Measurements from ENCODE around the gene GSTM1. TPM values are rescaled to one million over a fixed set of nuclear protein-coding genes. Genes with fewer than 3 reads are reported as not detected.
"Not testable (repeated sequence)": the region's sequence is repeated elsewhere in the genome, so short reads cannot be mapped to it uniquely, and the experiment has no call there.

GSTM1 gene
- total and polyA plus RNA-seq, 11 donors = 0.10 to 60.0 (median 26.8) TPM; not detected in 4

- Histone ChIP-seq H3K36me3 (peaks cover 0 to 15% (median 0%) of the 10 kb centered on the region in 9 donors), H3K27me3 (no peaks in the 10 kb centered on the region), H3K4me1 (peaks cover 0 to 12% (median 6%) of the 10 kb centered on the region in 12 donors), H3K27ac (no peak overlapping the region), H3K4me3 (no peak overlapping the region), H3K9me3 (no peaks in the 10 kb centered on the region)
- intact Hi-C loops (cut with DNase I) = loop anchor here in 1 of 10 donors (10.0 kb wide), 1 partner anchor 54 kb away; no protein-coding TSS in a partner anchor
- TF ChIP-seq CTCF (IDR thresholded peaks at IDR 0.05) (no peak), POLR2A (IDR thresholded peaks at IDR 0.05) (no peak)
- WGBS, 4 donors = 90 to 100% (median 94%) methylated on average over 3 to 5 of the region's 5 CpGs
- ATAC-seq (no peak), DNase-seq (no peak)
These were observed 16.6 kb upstream of the GSTM1 start for GRCh38 chr1:109671067-109671466.

GRCh38 chr1:109673861-109674260, 13.8 kb upstream of the GSTM1 start:
- H3K9me3 ChIP-seq, H3K4me3 ChIP-seq, H3K27me3 ChIP-seq, H3K4me1 ChIP-seq, DNase-seq, ATAC-seq, H3K27ac ChIP-seq: not testable (repeated sequence)
- H3K36me3 ChIP-seq = peaks cover 0 to 15% (median 0%) of the 10 kb centered on the region in 9 donors
- intact Hi-C loops (cut with DNase I) = loop anchor here in 1 of 10 donors (10.0 kb wide), 1 partner anchor 51 kb away; no protein-coding TSS in a partner anchor
- WGBS, 4 donors = 93 to 100% (median 99%) methylated on average over 2 of the region's 2 CpGs

- whole genome bisulfite sequencing, 4 donors = 74 to 92% (median 87%) methylated on average over 3 of the region's 3 CpGs
- not testable (repeated sequence) for H3K4me3 ChIP-seq, ATAC-seq
These were observed 10.8 kb upstream of the GSTM1 start for GRCh38 chr1:109676683-109677381.

GRCh38 chr1:109677459-109677858, 10.2 kb upstream of the GSTM1 start:
- WGBS, 4 donors = 50 to 60% (median 57%) methylated on average over 3 of the region's 3 CpGs
- intact Hi-C loops (cut with DNase I) = loop anchor here in 1 of 10 donors (10.0 kb wide), 1 partner anchor 47 kb away; no protein-coding TSS in a partner anchor

More at GRCh38 chr1:109676683-109677381, 10.8 kb upstream of the GSTM1 start:
- not testable (repeated sequence) for H3K36me3 ChIP-seq, H3K4me1 ChIP-seq, H3K27me3 ChIP-seq, H3K9me3 ChIP-seq, H3K27ac ChIP-seq, DNase-seq
- intact Hi-C loops (cut with DNase I) = loop anchor here in 1 of 10 donors (10.0 kb wide), 1 partner anchor 48 kb away; no protein-coding TSS in a partner anchor

GRCh38 chr1:109678637-109679036, 9.0 kb upstream of the GSTM1 start:
- H3K36me3 ChIP-seq, DNase-seq, H3K4me1 ChIP-seq, H3K27ac ChIP-seq, H3K9me3 ChIP-seq, H3K4me3 ChIP-seq, H3K27me3 ChIP-seq, ATAC-seq: not testable (repeated sequence)
- intact Hi-C loops (cut with DNase I) = loop anchor here in 1 of 10 donors (10.0 kb wide), 1 partner anchor 46 kb away; no protein-coding TSS in a partner anchor
- 85 to 91% (median 88%) methylated on average over 2 of the region's 2 CpGs for WGBS, 4 donors

More at GRCh38 chr1:109677459-109677858, 10.2 kb upstream of the GSTM1 start:
- no peak for ATAC-seq
- H3K4me1 ChIP-seq = no peaks in the 10 kb centered on the region
- no peak overlapping the region for H3K27ac ChIP-seq
- DNase-seq = no peak
- H3K9me3 ChIP-seq = no peaks in the 10 kb centered on the region
- no peak overlapping the region for H3K4me3 ChIP-seq
- TF ChIP-seq CTCF (IDR thresholded peaks at IDR 0.05) (no peak), POLR2A (IDR thresholded peaks at IDR 0.05) (no peak)
- peaks cover 0 to 9% (median 0%) of the 10 kb centered on the region in 9 donors for H3K36me3 ChIP-seq
- no peaks in the 10 kb centered on the region for H3K27me3 ChIP-seq

- not testable (repeated sequence) for H3K9me3 ChIP-seq, H3K27me3 ChIP-seq, ATAC-seq, DNase-seq, H3K27ac ChIP-seq, H3K4me3 ChIP-seq, H3K36me3 ChIP-seq
- intact Hi-C loops (cut with DNase I) = loop anchor here in 4 of 10 donors (5.0 kb wide), 2 partner anchors 32 to 42 kb away; no protein-coding TSS in a partner anchor
- WGBS, 4 donors = 91 to 94% methylated on average over 6 of the region's 6 CpGs; no CpG with 5 or more reads in 2 of the 4 donors
- H3K4me1 ChIP-seq = peaks cover 0 to 10% (median 0%) of the 10 kb centered on the region in 12 donors
These were observed 2.8 kb upstream of the GSTM1 start for GRCh38 chr1:109684777-109685176.

- not testable (repeated sequence) for ATAC-seq, H3K36me3 ChIP-seq, H3K27ac ChIP-seq, H3K4me3 ChIP-seq, DNase-seq, H3K27me3 ChIP-seq, H3K9me3 ChIP-seq
- intact Hi-C loops (cut with DNase I) = loop anchor here in 4 of 10 donors (5.0 kb wide), 2 partner anchors 33 to 43 kb away; no protein-coding TSS in a partner anchor
- WGBS, 4 donors = 82% methylated on average over 1 of the region's 1 CpG; no CpG with 5 or more reads in 3 of the 4 donors
- peaks cover 0 to 10% (median 0%) of the 10 kb centered on the region in 12 donors for H3K4me1 ChIP-seq
These were observed 2.2 kb upstream of the GSTM1 start for GRCh38 chr1:109685399-109685798.

- H3K36me3 ChIP-seq, H3K27ac ChIP-seq, H3K4me3 ChIP-seq, DNase-seq, H3K9me3 ChIP-seq, ATAC-seq, H3K27me3 ChIP-seq: not testable (repeated sequence)
- WGBS, 4 donors = 94 to 100% methylated on average over 4 of the region's 4 CpGs; no CpG with 5 or more reads in 2 of the 4 donors
- intact Hi-C loops (cut with DNase I) = loop anchor here in 4 of 10 donors (5.0 kb wide), 2 partner anchors 34 to 44 kb away; no protein-coding TSS in a partner anchor
- peaks cover 0 to 10% (median 0%) of the 10 kb centered on the region in 12 donors for H3K4me1 ChIP-seq
These were observed 1.7 kb upstream of the GSTM1 start for GRCh38 chr1:109685890-109686289.
